NCI-H460 (cell line): ENCODE measurements around the gene WDTC1. TPM values are rescaled to one million over a fixed set of nuclear protein-coding genes. Genes with fewer than 3 reads are reported as not detected.
"Not testable (repeated sequence)": the region's sequence is repeated elsewhere in the genome, so short reads cannot be mapped to it uniquely, and the experiment has no call there.

Experiments
- DNase-seq: peaks from one replicate; pipeline ENCODE4 v3.0.0-alpha.2; 2016; ENCODE audit warnings: low read depth; ENCODE audit errors: extremely low read depth
- total RNA-seq: library from RNA; depleted of rRNA; stranded (reverse); fragments of >200 nt; shearing (Covaris generic); gene quantifications from 2 replicates; pipeline ENCODE4 v1.2.3, GENCODE V29; 2014

WDTC1 gene
- total RNA-seq, 1 experiment from 2014 or later = 10.3 TPM

- not testable (repeated sequence) for DNase-seq
Observed at GRCh38 chr1:27243665-27244064, 9.2 kb downstream of the WDTC1 start.

DNA sequence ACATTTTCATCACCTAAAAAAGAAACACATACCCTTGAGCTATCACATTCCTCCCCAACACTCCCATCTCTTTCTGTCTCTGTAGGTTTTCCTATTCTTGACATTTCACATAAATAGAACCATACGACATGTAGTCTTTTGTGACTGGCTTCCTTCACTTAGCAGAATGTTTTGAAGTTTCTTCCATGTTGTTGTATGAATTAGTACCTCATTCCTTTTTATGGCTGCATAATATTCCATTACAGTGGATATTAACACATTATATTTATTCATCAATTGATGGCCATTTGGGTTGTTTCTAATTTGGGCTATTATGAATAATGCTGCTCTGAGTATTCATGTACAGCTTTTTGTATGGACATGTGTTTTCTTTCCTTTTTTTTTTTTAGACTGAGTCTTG lies 11.8 kb downstream of the WDTC1 start:
- DNase-seq = no peak

DNA sequence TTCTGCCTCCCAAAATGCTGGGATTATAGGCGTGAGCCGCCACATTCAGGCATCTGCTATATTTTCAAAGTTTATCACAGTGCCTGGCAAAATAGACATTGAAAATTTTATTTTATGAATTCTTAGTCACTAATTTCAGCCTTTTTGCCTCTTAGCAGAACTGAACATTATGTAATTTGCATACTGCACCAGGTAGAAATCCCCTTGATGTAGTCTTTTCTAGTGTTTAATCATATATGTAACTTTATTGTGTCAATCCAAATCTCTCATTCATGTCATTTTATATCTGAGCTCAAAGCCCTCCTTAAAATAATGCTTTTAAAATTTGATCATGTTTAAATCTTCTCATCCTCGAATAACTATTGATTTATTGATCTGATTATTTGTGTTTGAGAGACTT lies 19.2 kb downstream of the WDTC1 start:
- DNase-seq = no peak

DNA sequence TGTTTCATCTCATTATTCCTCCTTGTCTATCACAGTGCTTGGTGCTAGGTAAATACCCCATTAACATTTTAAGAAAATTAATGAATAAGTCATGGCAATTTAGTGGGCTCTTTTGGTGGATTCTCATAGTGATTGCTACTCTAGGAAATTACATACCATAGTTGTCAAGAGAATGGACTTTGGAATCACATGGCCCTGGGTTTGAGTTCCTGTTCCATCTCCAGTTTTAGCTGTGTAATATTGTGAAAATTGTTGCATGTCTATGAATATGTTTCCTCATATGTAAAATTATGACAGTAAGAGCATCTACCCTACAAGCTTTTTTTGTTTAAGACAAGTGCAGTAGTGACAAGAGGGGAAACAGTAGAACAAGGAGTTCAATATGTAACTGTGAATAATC lies 20.7 kb downstream of the WDTC1 start:
- DNase-seq = no peak

- DNase-seq = no peak
Observed at GRCh38 chr1:27257155-27257554, 22.7 kb downstream of the WDTC1 start.

- no peak for DNase-seq
Observed at GRCh38 chr1:27258598-27258997, 24.2 kb downstream of the WDTC1 start.

DNA sequence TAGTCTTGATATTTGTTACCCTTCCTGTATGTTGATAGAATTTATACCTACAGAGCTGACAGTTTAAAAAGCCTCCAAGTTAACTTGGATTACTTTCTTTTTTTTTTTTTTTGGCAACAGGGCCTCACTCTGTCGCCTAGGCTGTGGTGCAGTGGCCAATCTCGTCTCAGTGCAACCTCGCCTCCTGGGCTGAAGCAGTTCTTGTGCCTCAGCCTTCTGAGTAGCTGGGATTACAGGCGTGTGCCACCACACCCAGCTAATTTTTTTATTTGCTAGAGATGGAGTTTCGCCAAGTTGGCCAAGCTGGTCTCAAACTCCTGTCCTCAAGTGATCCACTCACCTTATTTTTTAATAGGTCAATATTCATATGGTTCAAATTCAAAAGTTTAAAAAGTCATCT lies 32.7 kb downstream of the WDTC1 start:
- DNase-seq = no peak

DNA sequence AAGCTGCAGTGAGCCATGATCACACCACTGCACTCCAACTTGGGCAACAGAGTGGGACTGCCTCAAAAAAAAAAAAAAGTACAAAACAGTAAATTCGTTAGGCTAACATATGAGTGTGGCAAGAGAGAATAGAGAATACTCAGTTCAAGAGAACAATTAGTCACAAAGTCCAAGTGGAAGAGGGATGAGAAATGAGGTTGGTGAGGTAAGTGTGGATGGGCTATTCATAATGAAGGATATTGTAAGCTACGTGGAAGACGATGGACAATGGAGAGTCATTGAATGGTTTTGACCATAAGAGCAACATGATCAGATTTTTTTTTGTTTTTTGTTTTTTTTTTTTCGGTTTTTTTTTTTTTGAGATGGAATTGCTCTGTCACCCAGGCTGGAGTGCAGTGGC lies 34.8 kb downstream of the WDTC1 start:
- no peak for DNase-seq

DNA sequence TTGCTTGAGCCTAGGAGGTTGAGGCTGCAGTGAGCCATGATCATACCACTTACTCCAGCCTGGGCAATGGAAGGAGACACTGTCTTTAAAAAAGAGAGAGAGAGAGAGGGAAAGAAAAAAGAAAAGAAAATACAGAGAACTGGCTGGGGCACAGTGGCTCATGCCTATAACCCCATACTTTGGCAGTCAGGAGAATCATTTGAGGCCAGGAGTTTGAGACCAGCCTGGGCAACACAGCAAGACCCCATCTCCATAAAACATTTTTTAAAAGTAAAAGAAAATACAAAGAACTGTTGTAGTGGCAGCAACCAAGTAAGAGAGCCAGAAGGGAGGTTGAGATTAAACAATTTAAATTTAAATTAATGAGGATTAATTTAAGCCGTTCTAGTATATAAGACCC lies 39.8 kb downstream of the WDTC1 start:
- no peak for DNase-seq

DNA sequence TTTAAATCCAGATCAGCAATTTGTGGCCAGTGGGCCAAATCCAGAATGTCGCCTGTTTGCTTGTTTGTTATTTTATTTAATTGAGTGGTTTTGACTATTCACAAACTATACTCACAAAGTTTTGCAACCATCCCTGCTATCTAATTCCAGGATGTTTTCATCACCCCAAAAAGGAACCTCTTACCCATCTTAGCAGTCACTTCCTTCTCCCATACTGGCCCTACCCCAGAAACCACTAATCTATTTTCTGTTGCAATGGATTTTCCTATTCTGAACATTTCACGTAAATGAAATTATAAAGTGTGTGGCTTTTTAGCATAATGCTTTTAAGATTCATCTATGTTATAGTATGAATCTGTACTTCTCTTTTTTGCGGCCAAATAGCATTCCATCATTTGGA lies 41.3 kb downstream of the WDTC1 start:
- DNase-seq = no peak

DNA sequence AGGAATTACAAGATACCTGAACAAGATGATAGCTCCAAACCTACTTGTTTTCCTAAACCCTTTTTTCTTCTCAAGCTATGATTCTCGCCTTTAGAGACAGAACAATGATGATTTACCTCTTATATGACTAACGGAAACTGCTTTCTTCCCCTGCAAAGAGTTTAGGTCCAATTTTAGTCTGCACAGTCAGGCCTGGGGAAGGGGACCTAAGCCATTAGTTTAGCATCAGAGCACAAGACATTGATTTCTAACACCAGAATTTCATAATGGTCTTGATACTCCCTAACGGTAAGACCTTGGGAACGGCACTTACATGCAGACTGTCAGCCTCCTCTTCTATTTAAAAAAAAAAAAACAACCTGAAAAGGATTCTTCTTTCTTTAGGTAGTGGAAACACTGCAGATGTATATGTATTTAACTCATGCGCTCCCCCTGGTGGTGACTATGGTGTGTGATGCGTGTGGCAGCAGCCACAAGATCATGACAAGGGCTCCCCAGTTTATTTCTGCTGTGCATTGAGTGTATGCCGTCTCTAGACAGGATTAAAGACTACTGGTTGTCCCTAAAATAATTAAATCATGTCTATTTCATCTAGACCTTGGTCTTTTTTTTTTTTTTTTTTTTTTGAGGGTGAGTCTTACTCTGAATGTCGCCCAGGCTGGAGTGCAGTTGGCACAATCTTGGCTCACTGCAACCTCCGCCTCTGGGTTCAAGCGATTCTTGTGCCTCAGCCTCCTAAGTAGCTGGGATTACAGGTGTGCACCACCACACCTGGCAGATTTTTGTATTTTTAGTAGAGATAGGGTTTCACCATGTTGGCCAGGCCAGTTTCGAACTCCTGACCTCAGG lies 50.2 kb downstream of the WDTC1 start:
- DNase-seq = peak; percentile 71

DNA sequence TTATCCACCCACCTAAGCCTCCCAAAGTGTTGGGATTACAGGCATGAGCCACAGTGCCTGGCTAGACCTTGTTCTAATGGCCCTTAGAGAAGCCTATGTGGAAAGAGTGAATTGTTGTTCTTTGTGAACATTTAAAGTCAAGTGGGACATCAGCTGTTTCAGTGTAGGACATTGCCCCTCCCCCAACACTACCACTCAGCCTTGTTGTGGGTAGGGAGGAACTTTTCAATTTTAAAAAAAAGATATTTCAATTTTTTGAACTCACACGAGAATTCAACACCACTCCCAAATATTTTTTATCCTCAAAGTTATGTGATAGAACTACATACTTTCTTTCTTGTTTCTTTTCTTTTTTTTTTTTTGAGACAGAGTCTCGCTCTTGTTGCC lies 50.8 kb downstream of the WDTC1 start:
- DNase-seq = no peak

- DNase-seq = not testable (repeated sequence)
Observed at GRCh38 chr1:27285821-27286220, 51.4 kb downstream of the WDTC1 start.

GRCh38 chr1:27289125-27289524 lies 54.7 kb downstream of the WDTC1 start:
- DNase-seq = not testable (repeated sequence)

GRCh38 chr1:27290581-27290980 lies 56.1 kb downstream of the WDTC1 start:
- no peak for DNase-seq

DNA sequence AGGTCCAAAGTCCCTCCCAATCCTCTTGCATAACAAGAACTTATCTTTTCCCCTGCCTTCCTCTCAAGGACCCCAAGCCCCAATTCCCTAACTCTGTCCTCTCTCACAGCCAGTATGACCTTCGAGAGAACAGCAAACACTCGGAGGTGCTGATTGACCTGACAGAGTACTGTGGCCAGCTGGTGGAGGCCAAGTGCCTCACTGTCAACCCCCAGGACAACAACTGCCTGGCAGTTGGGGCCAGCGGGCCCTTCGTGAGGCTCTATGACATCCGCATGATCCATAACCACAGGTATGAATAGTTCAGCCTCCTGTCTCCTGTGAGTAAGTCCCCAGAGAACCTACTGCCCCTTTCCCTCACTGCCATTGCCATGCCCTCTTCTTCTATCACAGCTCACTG lies 57.7 kb downstream of the WDTC1 start:
- DNase-seq = no peak

- no peak for DNase-seq
Observed at GRCh38 chr1:27293915-27294314, 59.5 kb downstream of the WDTC1 start.

- peak; percentile 40 for DNase-seq
Observed at GRCh38 chr1:27296773-27297291, 62.4 kb downstream of the WDTC1 start.

- DNase-seq = no peak
Observed at GRCh38 chr1:27297903-27298302, 63.5 kb downstream of the WDTC1 start.

DNA sequence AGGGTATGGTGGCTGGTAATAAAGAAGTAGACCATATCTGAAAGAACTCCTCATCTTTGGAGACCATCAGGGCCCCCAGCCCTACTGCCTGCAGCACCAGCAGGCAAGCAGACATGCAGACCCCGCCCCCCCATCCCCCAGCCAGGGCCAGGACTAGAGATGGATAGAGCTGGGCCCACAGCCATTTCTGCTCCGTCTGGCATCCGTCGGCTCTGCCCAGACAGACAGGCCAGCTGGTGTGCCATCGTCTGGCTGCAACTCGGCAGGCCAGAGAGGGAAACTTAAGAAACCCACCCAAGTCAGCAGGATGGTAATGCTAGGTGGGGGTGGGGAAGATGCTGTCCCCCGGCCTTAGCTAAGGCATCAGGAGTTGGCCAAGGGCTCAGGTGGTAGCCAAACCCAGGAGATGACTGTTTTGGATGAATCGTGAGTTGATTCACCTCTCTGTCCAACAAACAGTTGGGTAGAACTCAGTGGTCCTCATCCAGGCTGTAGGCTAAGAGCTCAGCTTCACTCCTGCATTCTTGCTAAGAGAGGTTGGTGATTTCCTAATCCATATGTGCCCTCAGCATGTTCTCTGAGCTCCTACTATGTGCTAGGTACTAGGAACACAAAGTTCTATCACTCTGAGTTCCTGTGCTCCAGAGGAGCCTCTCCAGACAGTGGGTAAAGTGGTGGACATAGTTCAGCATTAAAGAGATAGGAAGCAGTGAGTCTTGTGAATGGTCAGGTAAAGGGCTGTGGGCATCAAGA lies 64.4 kb downstream of the WDTC1 start:
- DNase-seq = no peak

- DNase-seq = no peak
Observed at GRCh38 chr1:27299385-27300271, 65.2 kb downstream of the WDTC1 start.
